Fibroblast of peridontal ligament (primary cell): Measurements from ENCODE around the gene MFSD12.

Experiments
- DNase-seq: peaks from one replicate; pipeline ENCODE4 v3.0.0-alpha.2; 2010; ENCODE audit errors: extremely low read depth

Gene MFSD12

DNA sequence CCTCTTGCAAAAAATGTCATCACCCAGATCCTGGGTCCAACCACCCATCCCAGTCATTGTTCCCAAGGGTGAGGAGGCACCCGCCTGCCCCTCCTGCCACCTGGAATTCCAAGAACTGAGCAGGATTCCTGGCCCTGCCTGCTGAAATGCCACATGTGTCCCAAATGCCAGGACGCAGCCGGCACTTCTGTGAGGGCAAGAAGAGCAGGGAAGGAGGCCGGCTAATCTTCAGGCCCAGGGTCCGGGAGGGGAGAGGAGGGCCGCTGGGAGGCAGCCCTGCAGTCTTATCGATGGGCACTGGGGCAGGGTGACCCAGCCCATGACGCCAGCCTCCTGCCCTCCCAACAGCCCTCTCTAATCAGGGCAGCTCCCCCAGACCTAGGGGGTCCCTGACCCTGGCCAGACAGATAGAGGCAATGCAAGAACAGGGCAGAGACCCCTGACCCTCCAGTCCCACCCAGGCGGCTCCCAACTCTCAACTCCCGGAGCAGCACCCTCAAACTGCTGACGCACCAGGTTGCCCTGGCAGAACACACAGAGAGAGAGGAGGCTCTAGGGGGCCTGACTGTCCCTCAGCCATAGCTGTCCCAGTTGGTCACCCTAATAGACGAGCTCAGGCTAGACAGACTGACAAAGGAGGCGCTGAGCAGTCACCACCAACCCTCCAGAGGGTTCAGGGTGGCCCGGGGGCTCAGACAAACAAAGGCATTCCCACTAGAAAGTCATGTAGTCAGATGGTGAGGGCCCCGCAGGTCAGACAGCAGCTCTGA, 1.5 kb downstream of the MFSD12 start:
- no peak for DNase-seq

DNA sequence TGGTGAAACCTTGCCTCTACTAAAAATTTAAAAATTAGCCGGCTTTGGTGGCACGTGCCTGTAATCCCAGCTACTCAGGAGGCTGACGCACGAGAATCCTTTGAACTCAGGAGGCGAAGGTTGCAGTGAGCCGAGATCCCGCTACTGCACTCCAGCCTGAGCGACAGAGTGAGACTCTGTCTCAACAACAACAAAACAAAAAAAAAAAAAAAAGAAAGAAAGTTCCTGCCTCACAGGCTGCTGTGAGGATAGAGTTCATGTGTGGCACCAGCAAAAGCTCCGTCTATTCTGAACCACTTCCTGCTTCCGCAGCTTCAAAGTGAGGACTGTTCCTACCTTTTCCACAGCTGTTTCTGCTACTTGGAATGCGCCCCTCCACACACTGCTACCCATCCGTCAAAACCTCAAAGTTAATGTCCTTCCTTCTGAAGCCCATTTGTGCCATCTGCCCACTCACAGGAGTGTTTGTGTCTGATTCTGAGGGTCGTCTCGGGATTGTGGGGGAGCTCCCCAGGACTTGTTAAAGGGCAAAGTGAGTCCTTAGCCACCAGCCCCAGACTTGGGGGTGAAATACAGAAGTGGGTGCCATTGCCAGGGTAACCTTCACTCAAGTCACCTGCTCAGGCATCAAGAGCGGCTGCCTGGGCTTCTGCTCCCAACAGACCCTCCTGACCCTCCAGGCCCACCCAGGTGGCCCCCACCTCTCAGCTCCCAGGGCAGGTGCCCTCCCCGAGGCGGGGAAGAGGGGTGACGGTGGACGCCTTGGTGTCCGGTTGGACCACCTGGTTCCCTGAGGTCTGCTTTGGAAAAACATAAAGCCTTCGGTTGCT, 2.9 kb downstream of the MFSD12 start:
- no peak for DNase-seq

DNA sequence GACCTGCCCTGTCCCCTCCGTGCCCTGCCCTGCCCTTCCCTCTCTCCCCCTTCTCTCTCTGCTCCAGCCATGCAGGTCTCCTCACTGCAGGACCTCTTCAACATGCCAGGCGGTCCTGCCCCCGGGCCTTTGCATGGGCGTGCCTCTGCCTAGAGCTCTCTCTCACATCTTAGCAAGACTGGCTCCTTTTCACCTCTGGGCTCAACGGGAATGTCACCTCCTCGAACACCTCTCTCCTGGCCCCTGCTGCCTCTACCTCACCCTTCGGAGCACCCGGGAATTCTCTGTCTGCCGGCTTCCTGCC, 5.6 kb downstream of the MFSD12 start:
- DNase-seq: no peak

DNA sequence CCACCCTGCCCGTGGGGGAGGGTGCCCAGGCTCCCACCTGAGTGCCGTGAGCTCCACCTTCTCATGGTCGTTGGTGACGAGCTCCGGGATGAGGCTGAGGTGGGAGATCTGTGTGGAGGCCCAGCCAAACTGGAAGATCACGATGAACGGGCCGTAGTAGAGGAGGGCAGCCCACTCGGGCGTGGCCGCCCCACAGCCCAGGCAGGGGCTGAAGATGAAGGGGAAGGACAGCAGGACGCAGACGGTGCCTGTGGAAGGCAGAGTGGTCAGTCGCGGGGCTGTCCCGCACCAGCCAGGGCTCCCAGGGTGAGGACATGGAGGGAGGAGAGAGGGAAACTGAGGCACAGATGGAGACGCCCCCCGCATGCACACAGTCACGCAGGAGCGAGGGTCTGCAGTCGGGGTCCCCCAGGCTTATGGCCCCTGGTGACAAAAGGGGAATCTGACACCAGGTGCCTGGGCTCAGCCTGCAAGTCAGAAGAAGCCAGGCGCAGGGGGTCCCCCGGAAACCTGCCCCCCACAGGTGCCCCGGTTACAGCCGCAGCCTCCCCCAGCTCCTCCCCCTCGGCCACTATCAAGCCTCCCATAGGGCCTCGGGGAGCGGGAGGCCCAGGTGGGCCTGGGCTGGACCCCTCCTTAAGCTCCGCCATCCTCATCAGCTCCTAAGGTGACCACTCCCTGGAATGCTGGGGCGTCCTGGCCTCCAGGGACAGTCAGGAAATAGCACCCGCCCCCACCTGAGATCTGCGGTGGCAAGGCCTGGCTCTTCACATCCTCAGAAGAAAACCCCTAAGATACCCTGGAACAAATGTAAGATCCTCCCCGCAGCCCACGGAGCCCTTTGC, 6.2 kb downstream of the MFSD12 start:
- DNase-seq: no peak

DNA sequence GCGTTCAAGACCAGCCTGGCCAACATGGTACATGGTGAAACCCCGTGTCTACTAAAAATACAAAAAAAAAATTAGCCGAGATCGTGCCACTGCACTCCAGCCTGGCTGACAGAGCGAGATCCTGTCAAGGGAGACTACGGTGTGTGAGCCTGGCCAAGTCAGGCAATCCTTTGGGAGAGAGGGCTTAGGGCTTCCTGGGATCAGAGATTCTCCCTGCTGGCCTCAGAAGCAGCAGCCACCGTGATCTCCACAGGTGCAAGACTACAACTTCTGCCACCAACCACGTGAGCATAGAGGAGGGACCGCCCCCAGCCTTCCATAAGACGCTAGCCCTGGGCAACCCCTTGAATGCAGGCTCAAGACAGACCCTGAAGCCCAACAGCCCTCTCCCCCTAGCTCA, 7.6 kb downstream of the MFSD12 start:
- DNase-seq: no peak

DNA sequence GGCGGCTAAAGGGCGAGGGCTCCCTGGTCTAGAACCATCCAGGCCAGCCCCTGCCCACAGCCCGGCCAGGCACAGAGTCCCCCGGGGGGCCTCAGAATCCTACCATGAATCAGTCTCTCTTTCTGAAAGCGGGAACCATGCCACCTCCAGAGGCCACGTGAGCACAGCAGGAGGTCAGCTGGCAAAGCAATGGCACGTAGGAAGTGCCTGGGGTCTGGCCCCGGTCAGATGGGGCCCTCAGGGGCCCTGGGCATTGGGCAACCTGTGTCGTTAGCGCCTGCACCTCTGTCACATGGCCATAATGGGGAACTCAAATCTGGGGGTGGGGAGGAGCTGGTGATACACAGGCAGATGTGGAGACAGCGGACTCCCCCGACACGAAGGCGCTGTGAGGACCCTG, 8.8 kb downstream of the MFSD12 start:
- no peak for DNase-seq

DNA sequence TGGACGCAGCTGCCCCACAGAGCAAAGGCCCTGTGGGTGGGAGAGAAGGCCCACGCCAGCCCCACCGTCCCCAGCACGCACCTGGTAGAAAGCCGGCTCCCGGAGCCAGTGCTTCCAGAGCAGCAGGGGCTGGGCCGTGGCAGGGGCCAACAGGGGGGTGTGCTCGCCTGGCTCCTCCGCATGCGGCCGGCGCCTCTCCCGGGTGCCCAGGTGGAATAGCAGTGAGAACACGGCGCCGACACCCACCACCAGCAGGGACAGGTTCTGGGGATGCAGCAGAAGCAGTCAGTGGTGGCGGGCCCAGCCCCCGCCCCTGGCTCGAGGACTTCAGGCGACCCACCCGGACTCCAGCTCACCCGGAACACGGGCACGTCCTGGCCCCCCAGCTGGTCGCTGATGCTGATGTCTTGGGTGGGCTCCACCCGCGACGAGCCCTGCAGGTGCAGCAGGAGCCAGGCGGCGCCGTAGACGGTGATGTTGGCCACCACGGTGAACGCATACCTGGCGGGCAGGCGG, 9.6 kb downstream of the MFSD12 start:
- DNase-seq: no peak

DNA sequence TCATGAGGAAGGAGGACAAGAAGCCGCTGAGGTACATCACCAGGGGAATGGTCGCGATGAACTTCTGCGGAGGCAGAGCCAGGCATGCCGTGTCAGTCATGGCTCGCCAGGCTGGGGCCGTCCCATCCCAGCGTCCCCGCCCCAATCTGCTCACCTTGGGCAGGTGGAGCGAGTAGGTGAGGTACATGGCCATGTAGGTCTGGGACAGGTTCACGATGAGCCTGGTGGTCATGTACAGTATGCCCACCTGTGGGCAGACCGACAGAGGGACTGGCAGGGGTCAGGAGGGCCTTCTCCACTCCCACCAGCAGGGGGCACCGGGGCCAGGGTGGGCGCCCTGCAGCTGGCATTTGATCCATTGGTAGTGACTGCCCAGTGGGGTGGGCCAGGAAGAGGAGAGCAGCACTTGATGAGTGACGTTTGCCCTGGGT, 10.1 kb downstream of the MFSD12 start:
- DNase-seq: no peak

DNA sequence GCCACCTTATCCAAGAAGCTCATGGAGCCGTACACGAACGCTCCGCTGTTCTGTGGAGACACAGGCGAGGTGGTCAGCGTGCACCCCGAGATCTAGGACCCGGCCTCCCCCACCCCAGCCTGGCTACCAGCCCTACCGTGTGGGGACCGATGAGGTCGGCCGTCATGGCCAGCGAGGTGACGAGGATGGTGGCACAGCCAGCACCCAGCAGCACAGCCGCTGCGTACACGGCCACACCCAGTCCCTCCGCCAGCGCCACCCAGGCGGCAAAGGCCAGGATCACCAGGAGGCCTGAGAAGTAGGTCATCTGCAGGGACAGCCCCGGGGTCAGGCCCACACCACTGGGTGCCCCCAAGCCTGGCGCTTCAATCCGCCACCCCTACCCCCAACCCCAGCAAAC, 11.3 kb downstream of the MFSD12 start:
- no peak for DNase-seq

DNA sequence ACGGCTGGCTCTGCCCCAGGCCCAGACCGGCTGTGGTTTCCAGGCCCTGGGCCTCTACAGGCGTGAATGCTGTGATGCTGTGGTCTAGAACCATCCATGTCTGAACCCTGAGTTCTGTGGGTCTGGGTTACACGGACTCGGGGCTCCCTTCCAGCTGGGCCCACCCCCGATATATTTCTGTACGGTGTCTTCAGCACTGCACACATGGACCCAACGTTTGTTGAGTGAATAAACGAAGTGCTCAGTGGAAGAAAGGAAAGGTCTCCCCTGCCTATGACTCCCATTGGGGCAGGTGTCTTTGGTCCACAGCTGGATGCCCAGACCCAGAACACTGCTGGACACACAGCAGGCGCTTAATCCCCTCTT, 11.7 kb downstream of the MFSD12 start:
- DNase-seq: no peak

DNA sequence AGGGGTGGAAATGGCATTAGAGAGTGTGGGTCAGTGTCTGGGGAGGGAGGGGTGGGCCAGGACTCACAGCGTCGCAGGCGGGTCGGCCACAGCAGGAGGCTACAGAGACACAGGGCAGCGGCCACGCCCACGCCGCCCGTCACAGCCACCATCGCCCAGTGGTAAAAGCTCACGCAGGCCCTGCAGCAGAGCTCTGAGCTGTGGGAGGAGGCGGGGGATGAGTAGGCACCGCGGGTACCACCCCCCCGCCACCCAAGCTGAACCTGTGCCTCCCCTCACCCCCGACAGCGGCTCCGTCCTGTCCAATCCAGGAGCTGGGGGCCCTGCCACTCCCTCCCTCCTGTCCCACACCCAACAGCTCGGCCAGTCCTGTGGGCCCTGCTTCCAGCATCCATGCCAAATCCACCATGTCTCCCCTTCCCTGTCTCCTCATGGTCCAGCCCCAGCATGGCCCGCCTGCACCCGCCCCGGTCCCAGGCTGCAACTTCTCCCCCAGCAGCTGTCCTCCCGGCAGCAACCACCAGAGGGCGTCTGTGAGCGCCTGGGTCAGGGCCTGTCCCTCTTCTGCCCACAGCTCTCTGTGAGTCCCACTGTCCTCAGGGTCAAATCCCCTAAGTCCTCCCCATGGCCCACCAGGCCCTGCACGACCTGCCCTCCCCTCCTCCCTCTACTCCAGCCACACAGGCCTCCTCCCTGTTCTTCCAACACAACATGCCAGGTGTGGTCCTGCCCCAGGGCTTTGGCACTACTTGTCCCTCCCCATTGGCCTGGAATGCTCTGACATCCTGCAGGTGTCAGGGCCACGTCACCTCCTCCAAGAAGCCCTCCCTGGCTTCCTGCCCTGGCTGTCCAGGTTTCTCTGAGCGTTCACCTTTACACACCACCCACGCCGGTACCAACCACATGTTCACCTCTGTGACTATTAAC, 12.4 kb downstream of the MFSD12 start:
- DNase-seq: peak; percentile 37

DNA sequence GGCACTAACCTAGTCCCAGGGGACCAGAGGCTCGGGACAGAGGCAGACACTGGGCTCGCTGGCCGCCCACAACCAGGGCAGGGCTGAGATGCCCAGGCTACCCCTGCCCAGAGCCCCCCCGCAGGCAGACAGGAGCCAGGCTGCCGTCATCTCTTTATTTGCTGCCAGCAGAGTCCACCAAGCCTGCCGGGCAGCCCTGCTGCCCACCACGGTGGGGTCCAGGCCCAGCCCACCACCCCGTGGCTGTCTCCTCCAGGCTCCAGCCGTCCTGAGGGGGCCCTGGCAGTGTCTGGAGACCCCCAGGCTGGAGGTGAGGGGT, 13.4 kb downstream of the MFSD12 start:
- no peak for DNase-seq

DNA sequence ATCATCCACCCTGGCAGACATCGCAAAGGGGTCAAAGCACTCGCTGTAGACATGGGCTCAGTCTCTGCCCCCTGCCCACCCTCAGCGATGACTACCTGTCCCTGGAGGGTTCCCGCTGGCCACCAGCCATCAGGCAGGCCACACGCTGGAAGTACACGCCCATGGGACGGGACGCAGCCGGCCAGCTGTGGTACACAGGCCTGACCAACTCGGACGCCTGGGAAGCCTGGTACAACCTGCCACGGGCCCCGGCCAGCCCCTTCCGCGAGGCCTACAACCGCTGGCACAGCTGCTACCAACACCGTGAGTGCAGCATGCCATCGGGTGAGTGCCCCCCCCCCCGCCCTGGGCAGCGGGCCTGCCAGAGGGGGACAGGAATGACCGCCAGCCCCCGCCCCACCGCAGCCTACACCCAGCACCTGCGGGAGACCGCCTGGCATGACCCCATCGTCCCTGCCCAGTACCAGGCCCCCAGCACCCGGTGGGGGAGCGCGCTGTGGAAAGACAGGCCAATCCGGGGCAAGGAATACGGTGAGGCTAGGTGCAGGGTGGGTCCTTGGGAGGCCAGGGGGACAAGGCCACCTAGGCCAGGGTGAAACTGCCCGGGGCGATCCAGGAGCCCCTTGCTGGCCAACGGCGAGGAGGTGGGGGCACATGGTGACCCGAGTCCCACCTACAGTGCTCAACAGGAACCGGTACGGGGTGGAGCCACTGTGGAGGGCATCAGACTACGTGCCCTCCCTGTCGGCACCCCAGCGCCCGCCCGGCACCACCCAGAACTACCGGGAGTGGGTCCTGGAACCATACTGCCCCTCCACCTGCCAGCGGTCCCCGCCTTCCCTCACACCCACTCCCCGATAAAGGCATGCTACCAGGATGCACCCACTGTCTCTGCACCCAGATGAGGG, 14.0 kb downstream of the MFSD12 start:
- no peak for DNase-seq

DNA sequence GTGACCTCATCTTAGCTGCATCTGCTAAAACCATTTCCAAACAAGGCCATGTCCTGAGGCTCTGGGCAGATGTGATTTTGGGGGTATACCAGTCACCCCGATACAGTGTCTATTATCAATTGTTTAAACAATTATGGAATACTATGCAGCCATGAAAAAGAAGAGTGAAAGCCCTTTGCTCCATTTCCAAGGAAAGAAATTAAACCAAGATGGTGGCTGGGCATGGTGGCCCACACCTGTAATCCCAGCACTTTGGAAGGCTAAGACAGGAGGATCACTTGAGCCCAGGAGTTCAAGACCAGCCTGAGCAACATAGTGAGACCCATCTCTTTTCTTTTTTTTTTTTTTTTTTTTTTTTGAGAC, 17.6 kb downstream of the MFSD12 start:
- no peak for DNase-seq

DNA sequence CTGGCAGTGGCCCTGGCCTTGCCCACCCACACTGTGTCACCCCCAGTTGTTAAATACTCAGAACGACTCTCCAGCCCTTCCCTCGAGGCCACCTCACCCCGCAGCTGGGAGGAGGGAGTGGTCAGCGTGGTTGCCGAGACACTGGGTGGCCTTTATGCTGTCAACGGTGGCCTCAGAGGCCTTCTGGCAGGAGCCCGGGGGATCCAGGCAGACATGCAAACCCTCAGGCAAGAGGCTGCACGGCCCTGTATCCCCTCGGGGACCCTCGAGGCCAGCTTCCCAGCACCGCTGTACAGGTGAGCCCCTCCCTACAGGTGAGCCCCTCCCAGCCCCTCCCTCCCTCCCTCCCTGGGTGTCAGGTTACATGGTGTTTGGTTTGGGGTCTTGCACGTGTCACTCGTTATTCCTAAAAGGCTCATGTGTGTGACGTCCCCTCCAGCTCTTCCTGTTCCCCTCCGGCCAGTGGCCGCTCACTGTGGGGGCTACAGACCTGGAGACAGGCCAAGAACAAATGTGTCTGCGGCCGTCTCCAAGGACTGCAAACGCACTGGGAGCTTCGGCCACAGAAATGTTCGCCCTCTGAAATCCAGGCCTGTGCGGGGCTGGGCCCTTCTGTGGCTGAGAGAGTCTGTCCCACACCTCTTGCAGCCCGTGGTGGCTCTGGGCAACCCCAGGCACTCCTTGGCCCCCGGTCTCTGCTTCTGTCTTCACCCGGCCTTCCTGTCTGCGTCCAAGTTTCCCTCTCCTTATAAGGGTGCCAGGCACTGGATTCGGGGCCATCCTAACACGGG, 18.2 kb downstream of the MFSD12 start, which contains the start of gene TEKTIP1:
TSS of gene TEKTIP1 (plus strand) at position 210 of the 791 bp plus-strand sequence. CDS start at position 214, 4 bp downstream.
- no peak for DNase-seq

DNA sequence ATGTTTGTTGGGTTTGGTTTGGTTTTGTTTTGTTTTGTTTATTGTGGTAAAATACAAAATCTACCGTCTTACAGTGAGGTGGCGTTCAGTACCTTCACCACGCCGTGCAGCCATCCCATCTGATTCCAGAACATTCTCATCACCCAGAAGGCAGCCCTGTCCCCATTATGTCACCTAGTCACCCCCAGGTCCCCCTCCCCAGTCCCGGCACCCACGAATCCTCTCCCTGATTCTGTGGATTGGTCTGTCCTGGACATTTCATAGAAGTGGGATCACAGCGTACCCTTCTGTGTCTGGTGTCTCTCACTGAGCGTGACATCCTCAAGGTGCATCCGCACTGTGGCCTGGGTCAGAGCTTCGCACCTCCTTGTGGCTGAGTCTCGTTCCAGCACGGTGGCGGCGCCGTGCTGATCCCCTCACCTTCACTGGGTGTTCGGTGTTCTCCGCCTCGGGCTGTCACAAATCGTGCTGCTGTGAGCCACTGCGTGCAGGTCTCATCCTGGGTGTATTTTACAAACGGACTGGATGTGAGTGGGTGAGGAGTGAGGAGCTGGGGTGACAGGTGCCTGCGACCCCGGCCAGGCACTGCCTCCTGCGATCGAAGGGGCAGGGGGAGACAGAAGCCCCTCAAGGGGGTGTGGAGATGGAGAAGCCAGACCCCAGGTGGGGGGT, 19.0 kb downstream of the MFSD12 start:
- DNase-seq: no peak

DNA sequence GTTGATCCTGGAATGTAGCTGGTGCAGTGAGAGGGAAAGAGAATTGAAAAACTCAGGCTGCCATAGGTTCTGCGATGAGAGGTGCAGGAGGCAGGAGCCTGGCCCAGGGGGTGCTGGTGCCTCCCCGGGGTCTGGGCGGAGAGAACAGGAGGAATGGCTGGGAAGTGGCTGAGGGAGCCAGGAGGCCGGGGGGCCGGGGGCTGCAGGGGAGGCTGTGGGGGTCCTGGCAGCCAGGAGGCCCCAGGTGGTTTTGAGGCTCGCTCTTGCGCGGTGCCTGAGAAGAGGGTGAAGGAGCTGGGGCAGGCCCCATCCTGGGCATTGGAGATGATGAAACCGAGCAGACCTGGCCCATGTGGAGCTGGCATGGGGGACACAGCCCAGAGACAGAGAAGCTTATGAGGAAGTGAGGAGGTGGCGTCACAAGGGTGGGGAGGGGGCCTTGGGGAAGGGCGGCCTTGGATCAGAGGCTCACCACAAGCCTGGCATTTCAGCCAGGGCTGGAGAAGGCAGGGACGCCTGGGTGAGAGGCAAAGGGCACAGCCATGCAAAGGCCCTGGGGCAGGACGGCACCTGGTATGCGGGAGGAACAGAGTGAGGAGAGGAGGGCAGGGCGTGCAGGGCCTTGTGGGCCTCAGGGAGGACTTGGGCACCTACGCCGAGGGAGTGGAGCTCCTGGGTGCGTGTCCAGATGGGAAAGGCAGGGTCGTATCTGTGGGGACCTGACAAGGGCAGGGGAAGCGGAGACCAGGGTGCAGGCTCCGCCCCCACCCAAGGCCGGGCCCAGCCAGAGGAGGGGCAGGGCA, 19.7 kb downstream of the MFSD12 start:
- no peak for DNase-seq

DNA sequence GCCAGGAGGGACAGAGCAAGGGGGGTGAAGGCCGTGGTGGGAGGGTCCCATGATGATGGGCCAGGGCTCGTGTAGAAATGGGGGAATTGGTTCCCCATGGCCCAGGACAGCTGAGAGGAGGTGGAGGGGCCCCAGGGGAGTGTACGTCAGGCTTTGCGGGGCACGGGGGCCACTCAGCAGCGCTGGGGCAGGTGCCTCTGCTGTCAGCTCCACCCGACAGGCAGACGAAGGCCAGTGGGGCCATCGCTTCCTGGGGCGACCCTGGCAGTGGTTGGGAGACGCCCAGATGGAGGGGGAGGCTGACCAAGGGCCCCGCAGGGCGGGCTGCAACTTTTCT, 20.3 kb downstream of the MFSD12 start:
- no peak for DNase-seq
